ENCODE results near the gene TNNI3.
A peak's percentile ranks its signal among the peaks of the same experiment; 100 is the strongest.
"Not testable (repeated sequence)": the region's sequence is repeated elsewhere in the genome, so short reads cannot be mapped to it uniquely, and the experiment has no call there.

DNA sequence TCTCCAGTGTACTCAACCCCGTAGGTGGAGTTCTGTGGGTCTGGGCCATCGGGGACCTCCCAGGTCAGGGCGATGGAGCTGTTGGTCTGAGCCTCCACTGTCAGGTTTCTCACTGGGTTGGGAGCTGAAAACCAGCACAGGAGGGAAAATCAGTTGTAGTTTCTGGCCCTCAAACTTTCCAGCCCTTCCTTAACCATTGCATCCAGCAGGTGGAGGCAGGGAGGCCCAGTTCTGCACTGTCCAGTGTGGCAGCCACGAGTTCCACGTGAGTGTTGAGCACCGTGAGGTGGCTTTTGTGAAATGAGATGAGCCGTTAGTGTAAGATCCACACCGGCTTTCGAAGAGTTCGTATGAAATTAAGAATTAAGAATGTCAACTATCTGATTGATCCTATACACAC is 44.7 kb upstream of the TNNI3 start:
- TF ChIP-seq, protein P1, sequence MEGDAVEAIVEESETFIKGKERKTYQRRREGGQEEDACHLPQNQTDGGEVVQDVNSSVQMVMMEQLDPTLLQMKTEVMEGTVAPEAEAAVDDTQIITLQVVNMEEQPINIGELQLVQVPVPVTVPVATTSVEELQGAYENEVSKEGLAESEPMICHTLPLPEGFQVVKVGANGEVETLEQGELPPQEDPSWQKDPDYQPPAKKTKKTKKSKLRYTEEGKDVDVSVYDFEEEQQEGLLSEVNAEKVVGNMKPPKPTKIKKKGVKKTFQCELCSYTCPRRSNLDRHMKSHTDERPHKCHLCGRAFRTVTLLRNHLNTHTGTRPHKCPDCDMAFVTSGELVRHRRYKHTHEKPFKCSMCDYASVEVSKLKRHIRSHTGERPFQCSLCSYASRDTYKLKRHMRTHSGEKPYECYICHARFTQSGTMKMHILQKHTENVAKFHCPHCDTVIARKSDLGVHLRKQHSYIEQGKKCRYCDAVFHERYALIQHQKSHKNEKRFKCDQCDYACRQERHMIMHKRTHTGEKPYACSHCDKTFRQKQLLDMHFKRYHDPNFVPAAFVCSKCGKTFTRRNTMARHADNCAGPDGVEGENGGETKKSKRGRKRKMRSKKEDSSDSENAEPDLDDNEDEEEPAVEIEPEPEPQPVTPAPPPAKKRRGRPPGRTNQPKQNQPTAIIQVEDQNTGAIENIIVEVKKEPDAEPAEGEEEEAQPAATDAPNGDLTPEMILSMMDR (conservative IDR thresholded peaks at IDR 0.05; ENCODE audit: low read depth, low read length), result 0 out of 2 replicates have a peak, but pooled peaks have one; percentile 11
- not testable (repeated sequence) for TF ChIP-seq POLR2A (IDR thresholded peaks at IDR 0.05; ENCODE audit: low read depth, low read length); MXI1 (IDR thresholded peaks at IDR 0.05; ENCODE audit: borderline replicate concordance, low read depth, low read length); CEBPB (IDR thresholded peaks at IDR 0.05; ENCODE audit: low read depth, low read length); RCOR1 (IDR thresholded peaks at IDR 0.05; ENCODE audit: insufficient replicate concordance, low read length)
- TF ChIP-seq RAD21 (IDR thresholded peaks at IDR 0.05; ENCODE audit: low read length), result peak; percentile 12; the same call in 1 of the 2 replicates
